ENCODE measurements around the gene TWF2. TPM values are rescaled to one million over a fixed set of nuclear protein-coding genes. Genes with fewer than 3 reads are reported as not detected.

Gene TWF2
- total and polyA plus RNA-seq, 10 of the 15 experiments (the other 5 are each of a cell fraction or from before 2014, with no cell fraction given): 0.16 to 106 (median 68.5) TPM

GRCh38 chr3:52245322-52246263 is 6.6 kb upstream of the TWF2 start, which contains the start of gene PPM1M (continued):
- TF ChIP-seq ZNF687 (IDR thresholded peaks at IDR 0.05) (peak; percentile 84), NKRF (conservative IDR thresholded peaks at IDR 0.05) (peak; percentile 45; the same call in 1 of the 2 replicates), ZNF217 (IDR thresholded peaks at IDR 0.05) (peak; percentile 58; the same call in 1 of the 2 replicates), IKZF2 (IDR thresholded peaks at IDR 0.05) (peak; percentile 30 to 33; a peak in 2 of 4 replicates), NR2C1 (IDR thresholded peaks at IDR 0.05) (0 out of 2 replicates have a peak, but pooled peaks have one; percentile 43), POLR2AphosphoS2 (IDR thresholded peaks at IDR 0.05; ENCODE audit: low read depth, low read length) (0 out of 2 replicates have a peak, but pooled peaks have one; percentile 23), EED (IDR thresholded peaks at IDR 0.05; ENCODE audit: low read depth) (no peak), ZZZ3 (IDR thresholded peaks at IDR 0.05; ENCODE audit: control insufficient read depth, insufficient read length, low read depth) (no peak), YY1 (IDR thresholded peaks at IDR 0.05; ENCODE audit: low read depth, low read length) (0 out of 2 replicates have a peak, but pooled peaks have one; percentile 29), RCOR1 (conservative IDR thresholded peaks at IDR 0.05; ENCODE audit: low read depth, low read length) (no peak), MEF2A (IDR thresholded peaks at IDR 0.05; ENCODE audit: insufficient read depth, low read depth, low read length) (no peak)

Data from GM12878 (cell line).